ENCODE data around the gene DCT. TPM values are rescaled to one million over a fixed set of nuclear protein-coding genes. Genes with fewer than 3 reads are reported as not detected.

The DCT gene
- total RNA-seq, 2 donors from 2014 or later, result not detected

DNA sequence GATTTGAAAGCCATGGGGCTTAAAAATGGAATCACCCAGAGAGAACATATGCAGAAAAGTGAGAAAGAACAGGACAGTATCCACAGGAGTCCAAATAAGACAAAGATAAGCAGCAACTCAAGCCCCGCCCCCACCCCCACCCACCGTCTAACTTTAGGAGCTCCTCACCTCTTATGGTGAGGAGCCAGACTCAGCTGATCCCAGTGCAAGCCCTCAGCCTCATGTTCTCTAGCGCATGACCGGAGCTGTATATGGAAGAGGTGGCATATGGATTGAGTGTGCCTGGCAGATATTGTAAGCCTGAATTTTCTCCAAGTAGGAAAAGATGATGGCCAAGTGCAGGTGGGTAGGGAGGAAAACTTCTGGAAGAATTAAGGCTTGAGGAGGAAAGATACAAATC lies 36.4 kb upstream of the DCT start:
- no peak for DNase-seq
- Mint-ChIP-seq H3K4me1 (peaks cover 4% of the 10 kb centered on the region), H3K36me3 (ENCODE audit: low read depth) (no peaks in the 10 kb centered on the region), H3K27me3 (ENCODE audit: insufficient read depth) (peaks cover 6% of the 10 kb centered on the region), H3K4me3 (no peak overlapping the region), H3K9me3 (no peaks in the 10 kb centered on the region), H3K27ac (no peak overlapping the region)
- TF ChIP-seq, protein P1, sequence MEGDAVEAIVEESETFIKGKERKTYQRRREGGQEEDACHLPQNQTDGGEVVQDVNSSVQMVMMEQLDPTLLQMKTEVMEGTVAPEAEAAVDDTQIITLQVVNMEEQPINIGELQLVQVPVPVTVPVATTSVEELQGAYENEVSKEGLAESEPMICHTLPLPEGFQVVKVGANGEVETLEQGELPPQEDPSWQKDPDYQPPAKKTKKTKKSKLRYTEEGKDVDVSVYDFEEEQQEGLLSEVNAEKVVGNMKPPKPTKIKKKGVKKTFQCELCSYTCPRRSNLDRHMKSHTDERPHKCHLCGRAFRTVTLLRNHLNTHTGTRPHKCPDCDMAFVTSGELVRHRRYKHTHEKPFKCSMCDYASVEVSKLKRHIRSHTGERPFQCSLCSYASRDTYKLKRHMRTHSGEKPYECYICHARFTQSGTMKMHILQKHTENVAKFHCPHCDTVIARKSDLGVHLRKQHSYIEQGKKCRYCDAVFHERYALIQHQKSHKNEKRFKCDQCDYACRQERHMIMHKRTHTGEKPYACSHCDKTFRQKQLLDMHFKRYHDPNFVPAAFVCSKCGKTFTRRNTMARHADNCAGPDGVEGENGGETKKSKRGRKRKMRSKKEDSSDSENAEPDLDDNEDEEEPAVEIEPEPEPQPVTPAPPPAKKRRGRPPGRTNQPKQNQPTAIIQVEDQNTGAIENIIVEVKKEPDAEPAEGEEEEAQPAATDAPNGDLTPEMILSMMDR (conservative IDR thresholded peaks at IDR 0.05), result no peak
- no peaks in the 10 kb centered on the region for H3K9me3 ChIP-seq (ENCODE audit: control insufficient read depth, low read length)
- WGBS, 2 experiments (ENCODE audit: insufficient coverage in 1 of 2, insufficient read length in 1 of 2), result 76 to 85% methylated on average over 2 to 4 of the region's 4 CpGs
- no peak overlapping the region for H3K4me3 ChIP-seq (ENCODE audit: low read length)
- H3K4me1 ChIP-seq (ENCODE audit: control insufficient read depth, insufficient read depth, low read length), result peaks cover 4% of the 10 kb centered on the region
- no peaks in the 10 kb centered on the region for H3K27me3 ChIP-seq (ENCODE audit: control insufficient read depth, insufficient read depth, low read length, poor library complexity, severe bottlenecking)
- no peaks in the 10 kb centered on the region for H3K36me3 ChIP-seq (ENCODE audit: control insufficient read depth, insufficient read depth, low read length)
- no peak overlapping the region for H3K27ac ChIP-seq (ENCODE audit: low read depth, low read length)
- no peak overlapping the region for H3K9ac ChIP-seq (ENCODE audit: extremely low read depth, low read length, poor library complexity, severe bottlenecking)

DNA sequence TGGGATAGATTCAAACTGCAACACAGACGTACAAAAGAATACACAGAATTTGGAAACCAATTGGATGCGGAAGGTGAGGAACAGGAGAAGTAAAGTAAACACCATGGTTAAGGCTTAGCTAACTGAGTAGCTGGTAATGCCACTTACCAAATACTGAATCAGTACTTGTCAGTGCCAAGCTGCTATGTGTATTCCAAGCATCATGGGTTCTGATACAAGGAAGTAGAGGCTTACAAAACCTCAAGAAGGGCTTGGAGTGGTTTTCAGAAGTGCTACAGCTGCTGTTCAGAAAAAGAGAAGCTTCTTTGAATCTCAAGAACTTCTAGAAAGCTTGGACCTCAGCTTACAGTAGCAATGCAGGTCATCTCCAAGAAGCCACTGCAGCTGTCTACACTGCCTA lies 35.9 kb upstream of the DCT start:
- Histone ChIP-seq H3K27me3 (ENCODE audit: control insufficient read depth, insufficient read depth, low read length, poor library complexity, severe bottlenecking) (no peaks in the 10 kb centered on the region), H3K36me3 (ENCODE audit: control insufficient read depth, insufficient read depth, low read length) (no peaks in the 10 kb centered on the region), H3K4me1 (ENCODE audit: control insufficient read depth, insufficient read depth, low read length) (peaks cover 4% of the 10 kb centered on the region), H3K9me3 (ENCODE audit: control insufficient read depth, low read length) (no peaks in the 10 kb centered on the region), H3K4me3 (ENCODE audit: low read length) (no peak overlapping the region), H3K9ac (ENCODE audit: extremely low read depth, low read length, poor library complexity, severe bottlenecking) (no peak overlapping the region), H3K27ac (ENCODE audit: low read depth, low read length) (no peak overlapping the region)
- Mint-ChIP-seq H3K4me1 (peaks cover 4% of the 10 kb centered on the region), H3K9me3 (no peaks in the 10 kb centered on the region), H3K27ac (no peak overlapping the region), H3K4me3 (no peak overlapping the region), H3K27me3 (ENCODE audit: insufficient read depth) (peaks cover 6% of the 10 kb centered on the region), H3K36me3 (ENCODE audit: low read depth) (no peaks in the 10 kb centered on the region)
- no peak for DNase-seq
- whole genome bisulfite sequencing, 2 experiments (ENCODE audit: insufficient coverage in 1 of 2, insufficient read length in 1 of 2), result 92 to 94% methylated on average over 2 of the region's 2 CpGs
- TF ChIP-seq, protein P1 (conservative IDR thresholded peaks at IDR 0.05), result no peak

DNA sequence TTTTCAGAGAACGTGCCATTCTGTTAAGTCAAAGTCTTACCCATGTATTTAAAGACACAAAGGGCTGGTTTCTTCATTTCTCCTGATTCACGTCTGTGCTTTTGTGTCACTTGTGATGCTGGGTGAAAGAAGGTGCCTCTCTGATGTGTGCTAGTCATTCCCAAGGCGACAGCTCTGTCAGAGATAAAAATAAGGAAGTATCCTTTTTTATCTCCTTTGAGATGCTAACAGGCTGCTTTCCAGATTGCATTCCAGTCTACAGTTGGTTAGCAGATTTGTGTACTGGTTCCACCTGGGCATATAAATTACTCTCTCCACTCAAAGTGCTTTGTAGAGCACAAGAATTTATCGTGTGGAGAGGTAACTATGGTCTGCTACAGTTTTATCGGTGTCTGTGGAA lies 33.5 kb upstream of the DCT start:
- no peak for DNase-seq
- no peak overlapping the region for H3K27ac ChIP-seq (ENCODE audit: low read depth, low read length)
- Mint-ChIP-seq H3K27ac (no peak overlapping the region), H3K36me3 (ENCODE audit: low read depth) (no peaks in the 10 kb centered on the region), H3K27me3 (ENCODE audit: insufficient read depth) (peaks cover 13% of the 10 kb centered on the region), H3K4me1 (peaks cover 4% of the 10 kb centered on the region), H3K9me3 (no peaks in the 10 kb centered on the region), H3K4me3 (no peak overlapping the region)
- no peaks in the 10 kb centered on the region for H3K9me3 ChIP-seq (ENCODE audit: control insufficient read depth, low read length)
- H3K36me3 ChIP-seq (ENCODE audit: control insufficient read depth, insufficient read depth, low read length), result no peaks in the 10 kb centered on the region
- WGBS, 2 experiments (ENCODE audit: insufficient coverage in 1 of 2, insufficient read length in 1 of 2), result 70 to 78% methylated on average over 3 to 5 of the region's 5 CpGs
- no peak overlapping the region for H3K9ac ChIP-seq (ENCODE audit: extremely low read depth, low read length, poor library complexity, severe bottlenecking)
- no peaks in the 10 kb centered on the region for H3K27me3 ChIP-seq (ENCODE audit: control insufficient read depth, insufficient read depth, low read length, poor library complexity, severe bottlenecking)
- H3K4me1 ChIP-seq (ENCODE audit: control insufficient read depth, insufficient read depth, low read length), result peaks cover 4% of the 10 kb centered on the region
- H3K4me3 ChIP-seq (ENCODE audit: low read length), result no peak overlapping the region
- TF ChIP-seq, protein P1 (conservative IDR thresholded peaks at IDR 0.05), result no peak
